ENCODE results near the gene DAAM2. TPM values are rescaled to one million over a fixed set of nuclear protein-coding genes. Genes with fewer than 3 reads are reported as not detected.

DAAM2 gene
- polyA plus RNA-seq, 3 donors, result not detected

GRCh38 chr6:39927159-39927558, 135.0 kb downstream of the DAAM2 start:
- Histone ChIP-seq H2AFZ (ENCODE audit: insufficient read depth, low read depth, low read length, poor library complexity, severe bottlenecking) (no peak overlapping the region), H3K4me2 (replicated peaks; ENCODE audit: extremely low read depth, low read length, poor library complexity, severe bottlenecking) (no peak overlapping the region), H3K4me1 (ENCODE audit: control insufficient read depth in 1 of 2, insufficient read depth in 2 of 2, low read length in 2 of 2) (no peaks in the 10 kb centered on the region), H4K20me1 (ENCODE audit: insufficient read depth, low read length) (no peaks in the 10 kb centered on the region), H3K4me3 (replicated peaks in 1 of 3; ENCODE audit: low read depth in 2 of 3, low read length in 3 of 3) (no peak overlapping the region), H3K36me3 (replicated peaks in 1 of 2; ENCODE audit: control insufficient read depth in 1 of 2, insufficient read depth in 2 of 2, low read length in 2 of 2) (no peaks in the 10 kb centered on the region), H3K27me3 (ENCODE audit: control insufficient read depth in 2 of 2, insufficient read depth in 2 of 2, low read length in 2 of 2) (no peaks in the 10 kb centered on the region), H3K9ac (ENCODE audit: insufficient read depth, low read length, poor library complexity, severe bottlenecking) (no peak overlapping the region), H3K79me2 (ENCODE audit: insufficient read depth, low read length) (no peaks in the 10 kb centered on the region), H3K9me3 (replicated peaks in 1 of 2; ENCODE audit: control insufficient read depth in 1 of 2, insufficient read depth in 1 of 2, low read length in 2 of 2) (no peaks in the 10 kb centered on the region), H3K27ac (ENCODE audit: low read depth in 1 of 2, low read length in 2 of 2) (no peak overlapping the region)
- intact Hi-C loops (cut with micrococcal nuclease), result no loop called here
- 80% methylated on average over 2 of the region's 11 CpGs for WGBS (ENCODE audit: insufficient coverage)
- H3K4me1 Mint-ChIP-seq, result no peaks in the 10 kb centered on the region
- TF ChIP-seq CTCF (IDR thresholded peaks at IDR 0.05), result no peak
- H3K27me3 Mint-ChIP-seq (ENCODE audit: low read depth in 3 of 3), result peaks cover 5 to 9% (median 8%) of the 10 kb centered on the region in 3 donors
- peaks cover 0 to 4% (median 1%) of the 10 kb centered on the region in 7 donors for H3K9me3 Mint-ChIP-seq
- no peak overlapping the region for H3K4me3 Mint-ChIP-seq
- H3K36me3 Mint-ChIP-seq, result no peaks in the 10 kb centered on the region
- DNase-seq, result no peak
- no peak overlapping the region for H3K27ac Mint-ChIP-seq

GRCh38 chr6:39929039-39929732, 137.0 kb downstream of the DAAM2 start:
- DNase-seq, result no peak
- TF ChIP-seq CTCF (IDR thresholded peaks at IDR 0.05), result no peak
- H3K4me2 ChIP-seq (replicated peaks; ENCODE audit: extremely low read depth, low read length, poor library complexity, severe bottlenecking), result no peak overlapping the region
- H3K27ac ChIP-seq (ENCODE audit: low read depth in 1 of 2, low read length in 2 of 2), result no peak overlapping the region
- Mint-ChIP-seq H3K36me3 (no peaks in the 10 kb centered on the region), H3K4me3 (no peak overlapping the region), H3K9me3 (peaks cover 0 to 7% (median 2%) of the 10 kb centered on the region in 7 donors), H3K27ac (no peak overlapping the region), H3K27me3 (ENCODE audit: low read depth in 3 of 3) (peaks cover 16 to 25% (median 19%) of the 10 kb centered on the region in 3 donors), H3K4me1 (no peaks in the 10 kb centered on the region)
- WGBS (ENCODE audit: insufficient coverage), result 41% methylated on average over 8 of the region's 9 CpGs
- intact Hi-C loops (cut with micrococcal nuclease), result no loop called here
- H3K9me3 ChIP-seq (replicated peaks in 1 of 2; ENCODE audit: control insufficient read depth in 1 of 2, insufficient read depth in 1 of 2, low read length in 2 of 2), result no peaks in the 10 kb centered on the region
- peaks cover 0 to 3% of the 10 kb centered on the region in 2 donors for H3K4me1 ChIP-seq (ENCODE audit: control insufficient read depth in 1 of 2, insufficient read depth in 2 of 2, low read length in 2 of 2)
- no peak overlapping the region for H3K9ac ChIP-seq (ENCODE audit: insufficient read depth, low read length, poor library complexity, severe bottlenecking)
- peaks cover 10 to 18% of the 10 kb centered on the region in 2 donors for H3K27me3 ChIP-seq (ENCODE audit: control insufficient read depth in 2 of 2, insufficient read depth in 2 of 2, low read length in 2 of 2)
- no peaks in the 10 kb centered on the region for H3K79me2 ChIP-seq (ENCODE audit: insufficient read depth, low read length)
- no peak overlapping the region for H3K4me3 ChIP-seq (replicated peaks in 1 of 3; ENCODE audit: low read depth in 2 of 3, low read length in 3 of 3)
- H2AFZ ChIP-seq (ENCODE audit: insufficient read depth, low read depth, low read length, poor library complexity, severe bottlenecking), result no peak overlapping the region
- H3K36me3 ChIP-seq (replicated peaks in 1 of 2; ENCODE audit: control insufficient read depth in 1 of 2, insufficient read depth in 2 of 2, low read length in 2 of 2), result no peaks in the 10 kb centered on the region
- no peaks in the 10 kb centered on the region for H4K20me1 ChIP-seq (ENCODE audit: insufficient read depth, low read length)

Data from CD14-positive monocyte (primary cell).